VCaP (cell line): ENCODE data around the gene PIEZO2.
A peak's percentile ranks its signal among the peaks of the same experiment; 100 is the strongest.

ENCODE experiments used
- H3K27ac ChIP-seq: fragments of 450-650 bp; 2 replicates; pipeline ENCODE4 v1.5.1; 2017
- CTCF ChIP-seq: fragments of 450-650 bp; conservative IDR thresholded peaks from 2 replicates; pipeline ENCODE4 v1.5.1; 2017; ENCODE audit warnings: mild to moderate bottlenecking, moderate library complexity

The PIEZO2 gene

GRCh38 chr18:11009147-11009546, 140.2 kb downstream of the PIEZO2 start:
- H3K27ac ChIP-seq = no peak overlapping the region
- TF ChIP-seq CTCF = no peak

GRCh38 chr18:11008505-11008904, 140.9 kb downstream of the PIEZO2 start:
- TF ChIP-seq CTCF = no peak
- no peak overlapping the region for H3K27ac ChIP-seq

- TF ChIP-seq CTCF = no peak
- H3K27ac ChIP-seq = no peak overlapping the region
Observed at GRCh38 chr18:11005528-11005927, 143.8 kb downstream of the PIEZO2 start.

- H3K27ac ChIP-seq = no peak overlapping the region
Observed at GRCh38 chr18:11004951-11005350, 144.4 kb downstream of the PIEZO2 start.

GRCh38 chr18:11004294-11004693, 145.1 kb downstream of the PIEZO2 start:
- H3K27ac ChIP-seq = no peak overlapping the region
- no peak for TF ChIP-seq CTCF

More at GRCh38 chr18:11004951-11005350, 144.4 kb downstream of the PIEZO2 start:
- TF ChIP-seq CTCF = no peak

GRCh38 chr18:11002796-11003195, 146.6 kb downstream of the PIEZO2 start:
- H3K27ac ChIP-seq = no peak overlapping the region
- no peak for TF ChIP-seq CTCF

- H3K27ac ChIP-seq = no peak overlapping the region
- no peak for TF ChIP-seq CTCF
Observed at GRCh38 chr18:11002277-11002676, 147.1 kb downstream of the PIEZO2 start.

- TF ChIP-seq CTCF = no peak
- peak overlapping the region; percentile 18; the same call in 1 of the 2 replicates for H3K27ac ChIP-seq
Observed at GRCh38 chr18:11000071-11000470, 149.3 kb downstream of the PIEZO2 start.
